ENCODE data around the gene IL17RB.

DNA sequence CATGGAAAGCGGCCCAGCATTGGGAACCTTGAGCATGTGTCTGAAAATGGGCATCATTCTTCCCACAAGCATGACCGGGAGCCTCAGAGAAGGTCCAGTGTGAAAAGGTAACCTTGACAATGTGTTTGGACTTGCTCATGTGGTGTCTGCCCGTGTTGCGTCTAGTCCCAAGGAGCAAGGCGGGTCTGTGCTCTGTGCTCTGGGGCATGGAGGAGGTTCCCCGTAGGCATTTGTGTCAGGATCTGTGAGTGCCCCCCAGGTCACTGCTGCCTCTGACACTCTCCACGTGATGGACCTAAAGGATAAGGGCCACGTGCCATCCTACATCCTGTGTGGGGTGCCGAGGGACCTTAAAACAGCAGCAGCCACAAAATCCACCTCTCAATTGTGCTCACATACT is 45.0 kb upstream of the IL17RB start:
- TF ChIP-seq POLR2A (IDR thresholded peaks at IDR 0.05; ENCODE audit: low read depth, low read length) (no peak), POLR2AphosphoS5 (IDR thresholded peaks at IDR 0.05; ENCODE audit: low read depth, low read length) (no peak), POU2F2 (IDR thresholded peaks at IDR 0.05; ENCODE audit: low read depth, low read length) (no peak), PAX5 (IDR thresholded peaks at IDR 0.05; ENCODE audit: insufficient read depth, low read length, severe bottlenecking) (no peak), SPI1 (IDR thresholded peaks at IDR 0.05; ENCODE audit: low read depth, low read length) (no peak), TAF1 (IDR thresholded peaks at IDR 0.05; ENCODE audit: low read depth, low read length) (no peak)
